Endothelial cell of umbilical vein (primary cell): ENCODE measurements around the gene HOXB2. TPM values are rescaled to one million over a fixed set of nuclear protein-coding genes. Genes with fewer than 3 reads are reported as not detected.

Experiments used
- BruUV-seq: library from RNA; stranded (reverse); fragments of 400-500 nt; replicated peaks from 2 replicates; lab custom pipeline; 2021; lab: Mats Ljungman, UMichigan
- CTCF ChIA-PET: fragments of 300-600, 350-600 bp; sonication (Branson Sonifier 250); formaldehyde crosslinking; loops from one replicate; lab custom pipeline; 2021; ENCODE audit warnings: antibody characterized with exemption, inconsistent platforms; lab: Charles Lee
- POLR2A ChIA-PET: fragments of 300-600, 350-600 bp; sonication (Branson Sonifier 250); formaldehyde crosslinking; loops from one replicate; lab custom pipeline; 2021; ENCODE audit warnings: antibody characterized with exemption, inconsistent platforms; lab: Charles Lee
- DNase-seq: peaks from one replicate; pipeline ENCODE4 v3.0.0-alpha.2; 2011; ENCODE audit warnings: low read depth, low spot score
- FAIRE-seq: peaks from 2 replicates; lab custom pipeline; 2011; peaks lifted over from hg19 to GRCh38; lab: Jason Lieb, UNC
- H2AFZ ChIP-seq: 2 replicates; pipeline ENCODE4 v1.6.0; 2012; ENCODE audit warnings: low read depth, low read length, control low read depth, inconsistent platforms
- H3K27ac ChIP-seq: 2 replicates; pipeline ENCODE4 v1.5.1; 2011; ENCODE audit warnings: low read depth, mild to moderate bottlenecking, control low read depth, low read length, moderate library complexity; ENCODE audit not compliant: insufficient read depth
- H3K27me3 ChIP-seq, 2 experiments: 2 replicates each; pipeline versions ENCODE4 v1.6.0 to v1.6.1; 2011; ENCODE audit warnings: low read length in 2 of 2, mixed read lengths in 1 of 2; ENCODE audit not compliant: control insufficient read depth in 2 of 2, insufficient read depth in 2 of 2
- H3K36me3 ChIP-seq, 2 experiments: 2 replicates in 1 of 2; 3 replicates in 1 of 2; pipeline ENCODE4 v1.5.1; 2011; ENCODE audit warnings: low read length in 2 of 2, mild to moderate bottlenecking in 1 of 2, moderate library complexity in 1 of 2; ENCODE audit not compliant: control insufficient read depth in 2 of 2, insufficient read depth in 2 of 2; ENCODE audit errors: extremely low read depth in 1 of 2
- H3K4me1 ChIP-seq: 3 replicates; pipeline ENCODE4 v1.5.1; 2011; ENCODE audit warnings: mild to moderate bottlenecking, low read length; ENCODE audit not compliant: control insufficient read depth, insufficient read depth; ENCODE audit errors: extremely low read depth
- H3K4me2 ChIP-seq: 2 replicates; pipeline ENCODE4 v1.6.1; 2011; ENCODE audit warnings: low read length, control low read depth, mixed read lengths; ENCODE audit not compliant: insufficient read depth
- H3K4me3 ChIP-seq, 3 experiments: fragments of 200-600 bp in 1 of 3; sonication (generic), shearing (Covaris generic) in 1 of 3; replicated peaks in 1 of 3; 2 replicates each; pipeline ENCODE4 v1.5.1; 2011 to 2016; ENCODE audit warnings: control low read depth in 3 of 3, low read length in 3 of 3, mild to moderate bottlenecking in 2 of 3, inconsistent platforms in 1 of 3, low read depth in 1 of 3, moderate library complexity in 1 of 3; ENCODE audit not compliant: insufficient read depth in 1 of 3
- H3K79me2 ChIP-seq: 2 replicates; pipeline ENCODE4 v1.6.0; 2012; ENCODE audit warnings: low read length, inconsistent platforms; ENCODE audit not compliant: control insufficient read depth, insufficient read depth
- H3K9ac ChIP-seq: replicated peaks from 2 replicates; pipeline ENCODE3; 2011; ENCODE audit warnings: low read length, control low read depth; ENCODE audit not compliant: insufficient read depth; ENCODE audit errors: extremely low read depth
- H3K9me1 ChIP-seq: replicated peaks from 3 replicates; pipeline ENCODE4 v1.6.0; 2011; ENCODE audit warnings: mild to moderate bottlenecking, low read length; ENCODE audit not compliant: control insufficient read depth, insufficient read depth; ENCODE audit errors: extremely low read depth
- H3K9me3 ChIP-seq: replicated peaks from 2 replicates; pipeline ENCODE4 v1.5.1; 2012; ENCODE audit warnings: low read length, inconsistent platforms; ENCODE audit not compliant: control insufficient read depth, insufficient read depth
- H4K20me1 ChIP-seq: replicated peaks from 2 replicates; pipeline ENCODE3; 2011; ENCODE audit warnings: mild to moderate bottlenecking, low read length; ENCODE audit not compliant: control insufficient read depth, insufficient read depth; ENCODE audit errors: extremely low read depth
- CTCF ChIP-seq, 2 donors: IDR thresholded peaks; 1 replicate in 1 of 2; 2 replicates in 1 of 2; pipeline ENCODE4 v1.5.1; 2011; ENCODE audit warnings: low read length in 2 of 2, mild to moderate bottlenecking in 2 of 2, moderate library complexity in 2 of 2, control low read depth in 1 of 2, inconsistent platforms in 1 of 2, low read depth in 1 of 2; ENCODE audit not compliant: insufficient read depth in 1 of 2; ENCODE audit errors: extremely low read depth in 1 of 2
- EZH2 ChIP-seq: IDR thresholded peaks from 2 replicates; pipeline ENCODE4 v1.6.1; 2012; ENCODE audit warnings: borderline replicate concordance, low read depth, mild to moderate bottlenecking, moderate library complexity, low read length, inconsistent platforms; ENCODE audit not compliant: severe bottlenecking
- FOS ChIP-seq: IDR thresholded peaks from 2 replicates; pipeline ENCODE4 v1.6.1; 2011; ENCODE audit warnings: mild to moderate bottlenecking, low read length, moderate library complexity, borderline replicate concordance; ENCODE audit not compliant: insufficient read depth
- GATA2 ChIP-seq: IDR thresholded peaks from 2 replicates; pipeline ENCODE4 v1.7.0; 2011; ENCODE audit warnings: low read depth, mild to moderate bottlenecking, moderate library complexity, mixed read lengths, low read length; ENCODE audit not compliant: insufficient read length, insufficient read depth
- JUN ChIP-seq: IDR thresholded peaks from 2 replicates; pipeline ENCODE4 v1.6.1; 2011; ENCODE audit warnings: borderline replicate concordance, low read depth; ENCODE audit not compliant: insufficient read length, insufficient read depth
- MAX ChIP-seq: IDR thresholded peaks from 2 replicates; pipeline ENCODE4 v1.6.1; 2011; ENCODE audit not compliant: insufficient read depth, insufficient read length
- MYC ChIP-seq: IDR thresholded peaks from one replicate; pipeline ENCODE4 v1.6.1; 2011; ENCODE audit warnings: mild to moderate bottlenecking, low read depth, low read length
- POLR2A ChIP-seq: IDR thresholded peaks from 2 replicates; pipeline ENCODE4 v1.6.1; 2012; ENCODE audit warnings: low read depth, mild to moderate bottlenecking, control low read depth, low read length
- POLR2AphosphoS5 ChIP-seq: IDR thresholded peaks from 2 replicates; pipeline ENCODE4 v1.6.1; 2012; ENCODE audit warnings: low read depth, mild to moderate bottlenecking, control low read depth, low read length, moderate library complexity; ENCODE audit not compliant: insufficient read depth
- dilution Hi-C: fragments of 300-500 bp; cut with MboI; formaldehyde crosslinking; loops from one replicate; pipeline ENCODE4 v1.15.0; 2019; ENCODE audit warnings: low sequenced_read_pairs; ENCODE audit not compliant: extremely low pct_ligation_motif_present
- intact Hi-C: fragments of 100-400 bp; cut with micrococcal nuclease; formaldehyde crosslinking; loops from one replicate; pipeline ENCODE4 v1.10.0; 2022
- polyA plus RNA-seq, 4 experiments: library from polyadenylated mRNA; depleted of rRNA in 3 of 4; stranded (reverse) in 3 of 4; unstranded in 1 of 4; fragments of >200 nt; gene quantifications; 2 replicates each; pipeline versions ENCODE4 v1.2.1 to v1.2.3, GENCODE V29; 2011 to 2012; ENCODE audit warnings: missing spikeins in 1 of 4
- total RNA-seq: library from RNA; stranded (reverse); gene quantifications from 2 replicates; pipeline ENCODE4 v1.2.3, GENCODE V29; 2021

The HOXB2 gene
- total and polyA plus RNA-seq, 2 donors (not counting 3 experiments of a cell fraction or from before 2014, with no cell fraction given) = 14.1 to 23.3 TPM

GRCh38 chr17:48544349-48545021 is 424 bp downstream of the HOXB2 start:
- TF ChIP-seq POLR2AphosphoS5 (peak; percentile 47), POLR2A (peak; percentile 19), CTCF (IDR thresholded peaks at IDR 0.05; ENCODE audit: extremely low read depth in 1 of 2, insufficient read depth in 1 of 2, low read depth in 1 of 2, low read length in 2 of 2) (no peak)
- Histone ChIP-seq H3K9me1 (no peaks in the 10 kb centered on the region), H4K20me1 (no peaks in the 10 kb centered on the region), H3K9ac (peak overlapping the region; percentile 91), H3K4me2 (peak overlapping the region; percentile 78), H3K27me3 (no peaks in the 10 kb centered on the region), H3K4me1 (peaks cover 49% of the 10 kb centered on the region), H2AFZ (no peak overlapping the region), H3K9me3 (no peaks in the 10 kb centered on the region), H3K36me3 (no peaks in the 10 kb centered on the region), H3K4me3 (peak overlapping the region; percentile 88 to 99 (median 97)), H3K27ac (peak overlapping the region; percentile 77), H3K79me2 (peaks cover 54% of the 10 kb centered on the region)
- dilution Hi-C loops (no loop called here), intact Hi-C loops (loop anchor here (1.0 to 2.0 kb wide), 4 partner anchors 9 to 36 kb away; no protein-coding TSS in a partner anchor)
- peak; percentile 87 for DNase-seq
- peak; percentile 80 for FAIRE-seq
- ChIA-PET CTCF (interaction anchor here (1.0 to 1.9 kb wide), 4 partner anchors 11 to 328 kb away, joined by 4 to 6 read pairs (median 4); no protein-coding TSS in a partner anchor), POLR2A (no interaction called here)
- TSS peak; percentile 23 for BruUV-seq

GRCh38 chr17:48543854-48544348 is 1.0 kb downstream of the HOXB2 start:
- H3K4me2 ChIP-seq = peak overlapping the region; percentile 72
- no peaks in the 10 kb centered on the region for H3K9me1 ChIP-seq
- ChIA-PET CTCF (interaction anchor here (1.0 to 1.9 kb wide), 4 partner anchors 11 to 328 kb away, joined by 4 to 6 read pairs (median 4); no protein-coding TSS in a partner anchor), POLR2A (no interaction called here)
- no peaks in the 10 kb centered on the region for H3K9me3 ChIP-seq
- dilution Hi-C loops (no loop called here), intact Hi-C loops (loop anchor here (1.0 to 2.0 kb wide), 4 partner anchors 25 to 51 kb away; no protein-coding TSS in a partner anchor)
- H3K4me1 ChIP-seq = peaks cover 46% of the 10 kb centered on the region
- no peak for FAIRE-seq
- H3K27me3 ChIP-seq = no peaks in the 10 kb centered on the region
- no peak for DNase-seq
- peak overlapping the region; percentile 77 for H3K27ac ChIP-seq
- H3K79me2 ChIP-seq = peaks cover 54% of the 10 kb centered on the region
- TF ChIP-seq MYC (no peak), FOS (no peak), GATA2 (no peak), MAX (no peak), JUN (no peak), EZH2 (no peak), POLR2AphosphoS5 (no peak), POLR2A (no peak), CTCF (IDR thresholded peaks at IDR 0.05; ENCODE audit: extremely low read depth in 1 of 2, insufficient read depth in 1 of 2, low read depth in 1 of 2, low read length in 2 of 2) (no peak)
- no peak overlapping the region for H2AFZ ChIP-seq
- H3K9ac ChIP-seq = peak overlapping the region; percentile 91
- H3K4me3 ChIP-seq = peak overlapping the region; percentile 88 to 99 (median 97)
- no peaks in the 10 kb centered on the region for H4K20me1 ChIP-seq
- BruUV-seq = no TSS peak
- H3K36me3 ChIP-seq = no peaks in the 10 kb centered on the region
